ENCODE data around the gene ARAF. TPM values are rescaled to one million over a fixed set of nuclear protein-coding genes. Genes with fewer than 3 reads are reported as not detected.

Gene ARAF
- total RNA-seq, 3 donors from 2014 or later: 82.1 to 108 (median 90.1) TPM

DNA sequence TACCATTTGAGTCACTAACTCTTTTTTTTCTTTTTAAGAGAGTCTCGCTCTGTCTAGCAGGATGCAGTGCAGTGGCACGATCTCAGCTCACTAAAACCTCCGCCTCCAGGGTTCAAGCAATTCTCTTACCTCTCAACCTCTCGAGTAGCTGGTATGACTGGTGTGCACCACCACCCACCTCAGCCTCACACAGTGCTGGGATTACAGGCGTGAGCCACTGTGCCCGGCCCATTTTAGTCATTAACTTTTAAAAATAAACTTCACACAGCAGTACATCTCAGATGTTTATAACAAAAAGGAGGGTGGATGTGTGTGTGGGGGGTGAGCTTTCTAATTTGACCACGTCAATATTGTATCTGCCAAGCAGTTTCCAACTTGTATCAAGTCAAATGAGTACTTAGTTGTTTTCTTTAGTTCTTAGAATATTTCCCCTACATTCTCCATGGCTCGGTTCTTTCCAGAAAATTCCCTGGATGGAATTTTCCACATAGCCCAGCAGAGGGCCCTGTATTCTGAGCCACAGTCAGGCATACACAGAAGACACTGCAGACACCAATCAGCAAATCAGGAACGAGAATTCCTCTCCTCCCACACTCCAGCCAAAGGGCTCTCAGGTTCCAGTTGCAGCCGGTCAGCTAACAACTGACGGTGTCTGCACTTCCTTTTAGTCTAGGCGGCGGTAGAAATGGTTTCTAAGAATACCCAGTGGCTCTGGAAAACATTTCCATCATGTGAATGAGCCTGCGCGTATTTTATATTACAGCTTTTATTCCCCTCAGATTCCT, 20.1 kb upstream of the ARAF start:
- TF ChIP-seq, protein P1, sequence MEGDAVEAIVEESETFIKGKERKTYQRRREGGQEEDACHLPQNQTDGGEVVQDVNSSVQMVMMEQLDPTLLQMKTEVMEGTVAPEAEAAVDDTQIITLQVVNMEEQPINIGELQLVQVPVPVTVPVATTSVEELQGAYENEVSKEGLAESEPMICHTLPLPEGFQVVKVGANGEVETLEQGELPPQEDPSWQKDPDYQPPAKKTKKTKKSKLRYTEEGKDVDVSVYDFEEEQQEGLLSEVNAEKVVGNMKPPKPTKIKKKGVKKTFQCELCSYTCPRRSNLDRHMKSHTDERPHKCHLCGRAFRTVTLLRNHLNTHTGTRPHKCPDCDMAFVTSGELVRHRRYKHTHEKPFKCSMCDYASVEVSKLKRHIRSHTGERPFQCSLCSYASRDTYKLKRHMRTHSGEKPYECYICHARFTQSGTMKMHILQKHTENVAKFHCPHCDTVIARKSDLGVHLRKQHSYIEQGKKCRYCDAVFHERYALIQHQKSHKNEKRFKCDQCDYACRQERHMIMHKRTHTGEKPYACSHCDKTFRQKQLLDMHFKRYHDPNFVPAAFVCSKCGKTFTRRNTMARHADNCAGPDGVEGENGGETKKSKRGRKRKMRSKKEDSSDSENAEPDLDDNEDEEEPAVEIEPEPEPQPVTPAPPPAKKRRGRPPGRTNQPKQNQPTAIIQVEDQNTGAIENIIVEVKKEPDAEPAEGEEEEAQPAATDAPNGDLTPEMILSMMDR (IDR thresholded peaks at IDR 0.05): no peak
- ATAC-seq (peak; percentile 100), DNase-seq (peak; percentile 65 to 73 (median 67))
- H3K4me1 ChIP-seq (ENCODE audit: low read depth): no peaks in the 10 kb centered on the region
- intact Hi-C loops (cut with DNase I, micrococcal nuclease): no loop called here
- H3K4me3 ChIP-seq: no peak overlapping the region
- H3K9me3 ChIP-seq: no peaks in the 10 kb centered on the region
- H3K36me3 ChIP-seq (ENCODE audit: low read depth): no peaks in the 10 kb centered on the region

DNA sequence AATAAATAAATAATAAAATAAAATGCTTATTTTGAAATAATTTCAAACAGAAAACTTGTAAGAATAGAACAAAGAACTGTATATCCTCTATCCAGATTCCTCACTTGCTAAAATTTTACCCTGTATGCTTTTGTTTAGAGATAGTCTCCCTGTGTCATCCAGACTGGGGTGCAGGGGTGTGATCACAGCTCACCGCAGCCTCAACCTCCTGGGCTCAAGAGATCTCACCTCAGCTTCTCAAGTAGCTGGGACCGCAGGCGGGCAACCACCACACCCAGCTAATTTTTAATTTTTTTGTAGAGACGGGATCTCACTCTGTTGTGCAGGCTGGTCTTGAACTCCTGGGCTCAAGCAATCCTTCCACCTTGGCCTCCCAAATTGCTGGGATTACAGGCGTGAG, 17.5 kb upstream of the ARAF start:
- no peaks in the 10 kb centered on the region for H3K4me1 ChIP-seq (ENCODE audit: low read depth)
- H3K4me3 ChIP-seq: no peak overlapping the region
- ATAC-seq (no peak), DNase-seq (no peak)
- intact Hi-C loops (cut with DNase I, micrococcal nuclease): no loop called here
- TF ChIP-seq, protein P1 (IDR thresholded peaks at IDR 0.05): no peak
- no peaks in the 10 kb centered on the region for H3K36me3 ChIP-seq (ENCODE audit: low read depth)
- H3K9me3 ChIP-seq: no peaks in the 10 kb centered on the region

DNA sequence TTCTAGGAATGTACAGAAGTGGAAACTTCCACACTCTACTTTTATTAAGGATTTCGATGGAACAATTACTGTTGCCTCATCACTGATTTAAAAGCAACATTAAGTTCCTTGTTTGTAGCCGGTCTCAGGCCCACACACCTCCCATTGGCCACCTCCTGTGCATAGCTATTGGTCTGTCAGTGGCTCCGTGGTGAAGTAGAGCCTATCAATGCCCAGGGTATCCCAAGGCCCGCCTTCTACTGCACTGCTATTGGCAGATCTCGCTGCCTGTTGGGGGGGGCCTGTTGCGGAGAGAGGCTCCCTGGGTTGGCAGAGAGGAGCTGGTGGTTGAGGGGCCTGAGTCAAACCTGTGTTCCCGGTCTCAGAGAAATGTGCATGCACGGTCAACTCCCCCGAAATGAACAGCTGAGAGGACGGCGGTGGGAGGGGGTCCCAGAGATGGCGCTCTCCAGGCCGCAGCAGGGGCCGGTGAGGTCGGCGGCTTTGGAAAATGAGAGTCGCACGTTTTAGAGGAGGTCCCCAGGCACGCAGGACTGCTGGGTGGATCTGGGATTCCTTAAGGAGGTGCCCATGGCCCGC, 4.9 kb upstream of the ARAF start:
- H3K4me1 ChIP-seq (ENCODE audit: low read depth): no peaks in the 10 kb centered on the region
- no peaks in the 10 kb centered on the region for H3K9me3 ChIP-seq
- no peak overlapping the region for H3K4me3 ChIP-seq
- ATAC-seq (peak; percentile 89), DNase-seq (peak; percentile 88 to 92 (median 91))
- intact Hi-C loops (cut with DNase I, micrococcal nuclease): no loop called here
- TF ChIP-seq, protein P1 (IDR thresholded peaks at IDR 0.05): no peak
- H3K36me3 ChIP-seq (ENCODE audit: low read depth): no peaks in the 10 kb centered on the region

DNA sequence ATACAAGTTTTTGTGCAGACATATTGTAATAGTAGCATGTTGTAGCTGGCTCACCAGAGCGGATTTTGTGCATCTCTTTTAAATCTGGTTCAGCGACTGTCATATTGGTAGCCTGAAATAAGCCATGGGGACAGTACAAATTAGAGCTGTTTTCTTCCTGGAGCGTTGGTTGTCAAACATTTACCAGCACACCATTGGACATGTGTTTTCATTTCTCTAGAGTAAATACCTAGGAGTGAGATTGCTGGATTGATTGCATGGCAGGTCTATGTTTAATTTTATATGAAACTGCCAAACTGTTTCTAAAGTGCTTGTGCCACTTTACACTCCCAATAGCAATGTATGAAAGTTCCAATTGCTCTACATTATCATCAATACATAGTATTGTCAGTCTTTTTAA, 2.6 kb upstream of the ARAF start:
- DNase-seq: peak in 1 of 3 donors; percentile 37
- intact Hi-C loops (cut with DNase I, micrococcal nuclease): no loop called here
- no peaks in the 10 kb centered on the region for H3K36me3 ChIP-seq (ENCODE audit: low read depth)
- TF ChIP-seq, protein P1 (IDR thresholded peaks at IDR 0.05): no peak
- no peaks in the 10 kb centered on the region for H3K9me3 ChIP-seq
- H3K4me1 ChIP-seq (ENCODE audit: low read depth): peaks cover 6% of the 10 kb centered on the region
- H3K4me3 ChIP-seq: no peak overlapping the region
- ATAC-seq: no peak

DNA sequence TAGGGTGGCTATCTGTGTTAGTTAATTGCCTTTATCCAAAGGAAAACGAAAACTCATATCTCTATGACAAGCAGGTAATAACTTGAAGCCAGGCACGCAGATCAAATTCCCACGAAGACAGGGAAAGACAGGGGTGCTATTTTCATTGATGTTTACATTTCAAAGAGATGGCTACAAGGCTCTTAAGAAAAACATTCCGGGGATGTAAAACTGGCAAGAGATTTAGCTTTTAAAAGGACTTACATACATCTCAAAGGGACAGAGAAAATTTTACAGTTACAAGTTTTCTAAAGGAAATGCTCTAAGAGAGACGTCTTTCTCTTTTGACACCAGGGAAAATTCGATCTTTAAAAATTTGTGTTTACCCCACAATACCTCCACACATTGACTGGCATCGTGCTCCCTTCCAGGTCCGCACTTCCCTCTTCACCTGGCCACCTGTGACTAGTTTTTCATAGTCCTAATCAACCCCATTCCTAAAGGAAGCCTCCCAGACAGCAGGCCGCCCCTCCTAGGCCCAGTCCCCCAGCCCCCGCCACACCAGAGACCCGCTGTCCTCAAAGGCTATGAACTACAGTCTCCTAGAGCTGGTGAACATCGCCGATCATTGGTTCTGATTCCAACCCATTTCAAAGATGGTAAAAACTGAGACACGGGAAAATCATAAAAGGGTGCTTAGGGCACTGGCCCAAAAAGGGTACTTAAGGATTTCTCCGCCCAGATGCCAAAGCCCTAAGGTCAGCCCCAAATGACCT, 649 bp upstream of the ARAF start:
- peaks cover 6% of the 10 kb centered on the region for H3K4me1 ChIP-seq (ENCODE audit: low read depth)
- no peak for DNase-seq
- no peak for ATAC-seq
- H3K9me3 ChIP-seq: no peaks in the 10 kb centered on the region
- no peaks in the 10 kb centered on the region for H3K36me3 ChIP-seq (ENCODE audit: low read depth)
- intact Hi-C loops (cut with DNase I, micrococcal nuclease): no loop called here
- TF ChIP-seq, protein P1 (IDR thresholded peaks at IDR 0.05): no peak
- H3K4me3 ChIP-seq: no peak overlapping the region

Data from mucosa of descending colon (tissue), 3 donors.